Neural progenitor cell (in vitro differentiated cells): ENCODE results near the gene CLMP. TPM values are rescaled to one million over a fixed set of nuclear protein-coding genes. Genes with fewer than 3 reads are reported as not detected.
A peak's percentile ranks its signal among the peaks of the same experiment; 100 is the strongest.

Experiments
- DNase-seq: peaks from one replicate; pipeline ENCODE4 v3.0.0-alpha.2; 2016; ENCODE audit warnings: low spot score
- H2AFZ ChIP-seq: fragments of 200-600 bp; sonication (generic); replicated peaks from 2 replicates; pipeline ENCODE4 v1.6.1; 2016; ENCODE audit warnings: antibody characterized with exemption
- H3F3A ChIP-seq: fragments of 200-600 bp; sonication (generic); 2 replicates; pipeline ENCODE4 v1.6.1; 2016; ENCODE audit warnings: antibody characterized with exemption, low read depth
- H3K27ac ChIP-seq: fragments of 200-600 bp; sonication (generic); 2 replicates; pipeline ENCODE4 v1.5.1; 2016; ENCODE audit warnings: mild to moderate bottlenecking
- H3K27me3 ChIP-seq: fragments of 200-600 bp; sonication (generic); 2 replicates; pipeline ENCODE4 v1.6.1; 2016; ENCODE audit warnings: mild to moderate bottlenecking, moderate library complexity
- H3K36me3 ChIP-seq: fragments of 200-600 bp; sonication (generic); 2 replicates; pipeline ENCODE4 v1.5.1; 2016
- H3K4me1 ChIP-seq: fragments of 200-600 bp; sonication (generic); 2 replicates; pipeline ENCODE4 v1.6.1; 2016; ENCODE audit warnings: mixed run types
- H3K4me2 ChIP-seq: fragments of 200-600 bp; sonication (generic); 2 replicates; pipeline ENCODE4 v1.6.1; 2016
- H3K4me3 ChIP-seq: fragments of 200-600 bp; sonication (generic); 2 replicates; pipeline ENCODE4 v1.5.1; 2016
- H3K79me2 ChIP-seq: fragments of 200-600 bp; sonication (generic); 2 replicates; pipeline ENCODE4 v1.6.1; 2016; ENCODE audit warnings: low read depth
- H3K9ac ChIP-seq: fragments of 200-600 bp; sonication (generic); 2 replicates; pipeline ENCODE4 v1.6.1; 2016
- H3K9me3 ChIP-seq: fragments of 200-600 bp; sonication (generic); 2 replicates; pipeline ENCODE4 v1.5.1; 2016; ENCODE audit warnings: low read depth
- H4K20me1 ChIP-seq: fragments of 200-600 bp; sonication (generic); 2 replicates; pipeline ENCODE4 v1.6.1; 2016; ENCODE audit warnings: low read depth
- H3K27ac Mint-ChIP-seq: 3 replicates; pipeline ENCODE4 v1.8.0; 2021; ENCODE audit warnings: mixed read lengths
- H3K27me3 Mint-ChIP-seq: 2 replicates; pipeline ENCODE4 v1.8.0; 2022; ENCODE audit warnings: low read depth, mild to moderate bottlenecking, inconsistent platforms, moderate library complexity, mixed read lengths; ENCODE audit not compliant: insufficient read depth
- H3K36me3 Mint-ChIP-seq: 3 replicates; pipeline ENCODE4 v1.8.0; 2021; ENCODE audit warnings: mixed read lengths
- H3K4me1 Mint-ChIP-seq: 3 replicates; pipeline ENCODE4 v1.8.0; 2021; ENCODE audit warnings: mixed read lengths
- H3K4me3 Mint-ChIP-seq: 3 replicates; pipeline ENCODE4 v1.8.0; 2021; ENCODE audit warnings: mild to moderate bottlenecking, moderate library complexity, mixed read lengths
- H3K9me3 Mint-ChIP-seq: 3 replicates; pipeline ENCODE4 v1.8.0; 2020; ENCODE audit warnings: mixed read lengths
- EZH2 ChIP-seq: fragments of 200-600 bp; sonication (generic); IDR thresholded peaks from 2 replicates; pipeline ENCODE4 v1.6.1; 2017; ENCODE audit warnings: antibody characterized with exemption, mild to moderate bottlenecking, moderate library complexity
- EZH2phosphoT487 ChIP-seq: fragments of 200-600 bp; sonication (generic); IDR thresholded peaks from 2 replicates; pipeline ENCODE4 v1.6.1; 2017; ENCODE audit warnings: antibody characterized with exemption
- total RNA-seq: library from RNA; depleted of rRNA; stranded (reverse); fragments of >200 nt; gene quantifications from 2 replicates; pipeline ENCODE4 v1.2.3, GENCODE V29; 2015; ENCODE audit warnings: low replicate concordance
- TF ChIP-seq, protein P1 (sequence below): fragments of 200-600 bp; sonication (generic); IDR thresholded peaks from 2 replicates; pipeline ENCODE4 v1.5.1; 2017; ENCODE audit warnings: antibody characterized with exemption, mild to moderate bottlenecking

CLMP gene
- total RNA-seq, 1 donor from 2014 or later = 10.7 TPM

DNA sequence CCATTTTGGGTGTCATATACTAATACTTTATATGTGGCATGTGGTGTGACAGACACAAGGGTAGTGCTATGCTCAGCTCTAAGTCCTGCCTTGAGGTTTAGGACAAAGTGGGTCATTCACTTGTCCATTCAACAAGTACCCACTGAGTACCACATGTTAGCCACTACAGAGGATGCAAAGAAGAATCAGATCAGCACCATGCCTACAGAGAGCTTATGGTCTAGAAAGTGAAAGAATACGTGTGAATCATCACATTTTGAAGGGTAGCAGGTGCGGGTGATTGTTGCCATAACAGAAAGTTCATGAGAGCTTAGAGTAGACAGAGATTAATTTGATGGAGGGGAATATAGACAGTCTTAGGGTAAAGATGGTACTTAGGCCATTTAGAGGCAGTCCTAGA is 18.3 kb downstream of the CLMP start:
- Histone ChIP-seq H3K79me2 (no peaks in the 10 kb centered on the region), H2AFZ (no peak overlapping the region), H3K4me1 (peaks cover 13% of the 10 kb centered on the region), H3F3A (peaks cover 9% of the 10 kb centered on the region), H3K9ac (no peak overlapping the region), H3K27me3 (no peaks in the 10 kb centered on the region), H3K27ac (no peak overlapping the region), H3K36me3 (no peaks in the 10 kb centered on the region), H4K20me1 (no peaks in the 10 kb centered on the region), H3K4me2 (no peak overlapping the region), H3K9me3 (no peaks in the 10 kb centered on the region), H3K4me3 (no peak overlapping the region)
- Mint-ChIP-seq H3K36me3 (peaks cover 3% of the 10 kb centered on the region), H3K27ac (no peak overlapping the region), H3K4me1 (peaks cover 40% of the 10 kb centered on the region), H3K27me3 (peaks cover 7% of the 10 kb centered on the region), H3K9me3 (peaks cover 4% of the 10 kb centered on the region), H3K4me3 (no peak overlapping the region)
- no peak for DNase-seq
- TF ChIP-seq, protein P1, sequence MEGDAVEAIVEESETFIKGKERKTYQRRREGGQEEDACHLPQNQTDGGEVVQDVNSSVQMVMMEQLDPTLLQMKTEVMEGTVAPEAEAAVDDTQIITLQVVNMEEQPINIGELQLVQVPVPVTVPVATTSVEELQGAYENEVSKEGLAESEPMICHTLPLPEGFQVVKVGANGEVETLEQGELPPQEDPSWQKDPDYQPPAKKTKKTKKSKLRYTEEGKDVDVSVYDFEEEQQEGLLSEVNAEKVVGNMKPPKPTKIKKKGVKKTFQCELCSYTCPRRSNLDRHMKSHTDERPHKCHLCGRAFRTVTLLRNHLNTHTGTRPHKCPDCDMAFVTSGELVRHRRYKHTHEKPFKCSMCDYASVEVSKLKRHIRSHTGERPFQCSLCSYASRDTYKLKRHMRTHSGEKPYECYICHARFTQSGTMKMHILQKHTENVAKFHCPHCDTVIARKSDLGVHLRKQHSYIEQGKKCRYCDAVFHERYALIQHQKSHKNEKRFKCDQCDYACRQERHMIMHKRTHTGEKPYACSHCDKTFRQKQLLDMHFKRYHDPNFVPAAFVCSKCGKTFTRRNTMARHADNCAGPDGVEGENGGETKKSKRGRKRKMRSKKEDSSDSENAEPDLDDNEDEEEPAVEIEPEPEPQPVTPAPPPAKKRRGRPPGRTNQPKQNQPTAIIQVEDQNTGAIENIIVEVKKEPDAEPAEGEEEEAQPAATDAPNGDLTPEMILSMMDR = no peak
- TF ChIP-seq EZH2phosphoT487 = no peak
- TF ChIP-seq EZH2 = no peak

GRCh38 chr11:123174196-123175183 is 20.6 kb downstream of the CLMP start:
- H3K27ac ChIP-seq = peak overlapping the region; percentile 65
- no peaks in the 10 kb centered on the region for H3K9me3 ChIP-seq
- no peaks in the 10 kb centered on the region for H3K79me2 ChIP-seq
- Mint-ChIP-seq H3K9me3 (no peaks in the 10 kb centered on the region), H3K4me1 (peaks cover 38% of the 10 kb centered on the region), H3K27ac (peak overlapping the region; percentile 70), H3K27me3 (peaks cover 7% of the 10 kb centered on the region), H3K36me3 (peaks cover 3% of the 10 kb centered on the region), H3K4me3 (no peak overlapping the region)
- H3K4me3 ChIP-seq = no peak overlapping the region
- H3F3A ChIP-seq = peaks cover 9% of the 10 kb centered on the region
- H2AFZ ChIP-seq = no peak overlapping the region
- no peaks in the 10 kb centered on the region for H3K36me3 ChIP-seq
- TF ChIP-seq EZH2phosphoT487 = no peak
- no peak for TF ChIP-seq EZH2
- TF ChIP-seq, protein P1 = no peak
- H4K20me1 ChIP-seq = no peaks in the 10 kb centered on the region
- H3K4me1 ChIP-seq = peaks cover 13% of the 10 kb centered on the region
- no peaks in the 10 kb centered on the region for H3K27me3 ChIP-seq
- peak; percentile 62 for DNase-seq
- H3K4me2 ChIP-seq = peak overlapping the region; percentile 45
- no peak overlapping the region for H3K9ac ChIP-seq

DNA sequence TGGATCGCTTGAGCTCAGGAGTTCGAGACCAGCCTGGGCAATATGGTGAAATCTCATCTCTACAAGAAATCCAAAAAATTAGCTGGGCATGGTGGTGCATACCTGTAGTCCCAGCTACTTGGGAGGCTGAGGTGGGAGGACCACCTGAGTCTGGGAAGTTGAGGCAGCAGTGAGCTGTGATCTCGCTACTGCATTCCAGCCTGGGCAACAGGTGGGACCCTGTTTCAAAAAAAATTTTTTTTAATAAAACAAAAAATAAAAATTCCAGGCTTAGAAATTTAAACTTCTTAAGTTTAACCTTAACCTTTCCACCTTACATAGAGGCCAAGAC is 21.2 kb downstream of the CLMP start:
- Mint-ChIP-seq H3K27me3 (peaks cover 7% of the 10 kb centered on the region), H3K4me1 (peaks cover 41% of the 10 kb centered on the region), H3K36me3 (no peaks in the 10 kb centered on the region), H3K27ac (no peak overlapping the region), H3K9me3 (no peaks in the 10 kb centered on the region), H3K4me3 (no peak overlapping the region)
- H3F3A ChIP-seq = peaks cover 9% of the 10 kb centered on the region
- H3K36me3 ChIP-seq = no peaks in the 10 kb centered on the region
- no peak overlapping the region for H2AFZ ChIP-seq
- H3K27ac ChIP-seq = no peak overlapping the region
- TF ChIP-seq EZH2 (no peak), EZH2phosphoT487 (no peak)
- TF ChIP-seq, protein P1 = no peak
- no peaks in the 10 kb centered on the region for H3K27me3 ChIP-seq
- H4K20me1 ChIP-seq = no peaks in the 10 kb centered on the region
- DNase-seq = no peak
- H3K4me1 ChIP-seq = peaks cover 13% of the 10 kb centered on the region
- H3K4me2 ChIP-seq = no peak overlapping the region
- no peaks in the 10 kb centered on the region for H3K79me2 ChIP-seq
- H3K4me3 ChIP-seq = no peak overlapping the region
- no peak overlapping the region for H3K9ac ChIP-seq
- no peaks in the 10 kb centered on the region for H3K9me3 ChIP-seq
